Activated CD4-positive, alpha-beta T cell treated with anti-CD3 and anti-CD28 coated beads, Interleukin-2, amount 10 ng/mL, durations not matched to agents 7 days and 5 days (primary cell): ENCODE results near the gene SP2. TPM values are rescaled to one million over a fixed set of nuclear protein-coding genes. Genes with fewer than 3 reads are reported as not detected.

Experiments
- CTCF ChIA-PET: fragments of 350-600 bp; sonication (Branson Sonifier 250); formaldehyde crosslinking; loops from one replicate; lab custom pipeline; 2021; ENCODE audit warnings: antibody characterized with exemption; lab: Charles Lee
- POLR2A ChIA-PET: fragments of 350-600 bp; sonication (Branson Sonifier 250); formaldehyde crosslinking; loops from one replicate; lab custom pipeline; 2021; ENCODE audit warnings: antibody characterized with exemption; lab: Charles Lee
- DNase-seq: peaks from one replicate; pipeline ENCODE4 v3.0.0-alpha.2; 2020
- H3K27ac Mint-ChIP-seq: one replicate; pipeline ENCODE4 v1.8.0; 2021; ENCODE audit warnings: mild to moderate bottlenecking, moderate library complexity, mixed read lengths
- H3K27me3 Mint-ChIP-seq: one replicate; pipeline ENCODE4 v1.8.0; 2021; ENCODE audit warnings: mixed read lengths
- H3K36me3 Mint-ChIP-seq: one replicate; pipeline ENCODE4 v1.8.0; 2021; ENCODE audit warnings: low read depth, mixed read lengths
- H3K4me1 Mint-ChIP-seq: one replicate; pipeline ENCODE4 v1.8.0; 2021; ENCODE audit warnings: mixed read lengths
- H3K4me3 Mint-ChIP-seq: one replicate; pipeline ENCODE4 v1.8.0; 2021; ENCODE audit warnings: mild to moderate bottlenecking, moderate library complexity, mixed read lengths
- H3K9me3 Mint-ChIP-seq: one replicate; pipeline ENCODE4 v1.8.0; 2021; ENCODE audit warnings: mixed read lengths
- total RNA-seq, 2 experiments: library from RNA; stranded (reverse); gene quantifications; one replicate each; pipeline ENCODE4 v1.2.3, GENCODE V29; 2021

Gene SP2
- total RNA-seq, 2 experiments from 2014 or later: 27.6 to 33.8 TPM

GRCh38 chr17:47949946-47950345, 53.9 kb downstream of the SP2 start:
- H3K4me1 Mint-ChIP-seq: peaks cover 31% of the 10 kb centered on the region
- ChIA-PET POLR2A (interaction anchor here (1.9 kb wide), 1 partner anchor 54 kb away, joined by 4 read pairs; the partner anchor contains the start of gene SP2), CTCF (interaction anchor here (0.7 to 10.1 kb wide), 16 partner anchors 8 to 108 kb away, joined by 3 to 142 read pairs (median 5); partner anchors contain the start of genes CDK5RAP3, PNPO and SP6)
- no peak overlapping the region for H3K4me3 Mint-ChIP-seq
- peaks cover 18% of the 10 kb centered on the region for H3K36me3 Mint-ChIP-seq
- H3K9me3 Mint-ChIP-seq: no peaks in the 10 kb centered on the region
- H3K27me3 Mint-ChIP-seq: no peaks in the 10 kb centered on the region
- no peak for DNase-seq
- H3K27ac Mint-ChIP-seq: peak overlapping the region; percentile 75

- H3K9me3 Mint-ChIP-seq: no peaks in the 10 kb centered on the region
- H3K27me3 Mint-ChIP-seq: no peaks in the 10 kb centered on the region
- no peak overlapping the region for H3K27ac Mint-ChIP-seq
- peaks cover 26% of the 10 kb centered on the region for H3K4me1 Mint-ChIP-seq
- H3K36me3 Mint-ChIP-seq: peaks cover 16% of the 10 kb centered on the region
- CTCF ChIA-PET: interaction anchor here (0.7 to 10.1 kb wide), 13 partner anchors 9 to 334 kb away, joined by 3 to 142 read pairs (median 5); partner anchors contain the start of genes CDK5RAP3, PNPO and SP6
- POLR2A ChIA-PET: interaction anchor here (0.6 to 1.9 kb wide), 2 partner anchors 25 to 55 kb away, joined by 4 to 5 read pairs; partner anchors contain the start of gene SP2
- no peak overlapping the region for H3K4me3 Mint-ChIP-seq
- DNase-seq: no peak
Measured at GRCh38 chr17:47950448-47950847, 54.4 kb downstream of the SP2 start.

GRCh38 chr17:47952171-47953021, 56.4 kb downstream of the SP2 start:
- no peak overlapping the region for H3K4me3 Mint-ChIP-seq
- no peaks in the 10 kb centered on the region for H3K9me3 Mint-ChIP-seq
- peaks cover 18% of the 10 kb centered on the region for H3K4me1 Mint-ChIP-seq
- no peak overlapping the region for H3K27ac Mint-ChIP-seq
- H3K36me3 Mint-ChIP-seq: peaks cover 3% of the 10 kb centered on the region
- ChIA-PET POLR2A (no interaction called here), CTCF (interaction anchor here (1.2 to 10.1 kb wide), 4 partner anchors 11 to 26 kb away, joined by 3 to 142 read pairs (median 11); partner anchors contain the start of genes CDK5RAP3 and PNPO)
- H3K27me3 Mint-ChIP-seq: no peaks in the 10 kb centered on the region
- no peak for DNase-seq

- POLR2A ChIA-PET: no interaction called here
- H3K27ac Mint-ChIP-seq: no peak overlapping the region
- CTCF ChIA-PET: interaction anchor here (1.0 to 10.1 kb wide), 4 partner anchors 8 to 123 kb away, joined by 3 to 142 read pairs (median 4); partner anchors contain the start of genes CDK5RAP3, LRRC46 and MRPL10
- no peaks in the 10 kb centered on the region for H3K9me3 Mint-ChIP-seq
- no peak overlapping the region for H3K4me3 Mint-ChIP-seq
- peaks cover 13% of the 10 kb centered on the region for H3K4me1 Mint-ChIP-seq
- DNase-seq: no peak
- no peaks in the 10 kb centered on the region for H3K27me3 Mint-ChIP-seq
- H3K36me3 Mint-ChIP-seq: peaks cover 2% of the 10 kb centered on the region
Measured at GRCh38 chr17:47953909-47954308, 57.9 kb downstream of the SP2 start.

- no peaks in the 10 kb centered on the region for H3K9me3 Mint-ChIP-seq
- no peaks in the 10 kb centered on the region for H3K27me3 Mint-ChIP-seq
- no peak overlapping the region for H3K4me3 Mint-ChIP-seq
- ChIA-PET CTCF (interaction anchor here (0.6 to 10.1 kb wide), 4 partner anchors 7 to 14 kb away, joined by 4 to 142 read pairs (median 22); partner anchors contain the start of genes CDK5RAP3 and PNPO), POLR2A (no interaction called here)
- H3K4me1 Mint-ChIP-seq: no peaks in the 10 kb centered on the region
- no peaks in the 10 kb centered on the region for H3K36me3 Mint-ChIP-seq
- no peak overlapping the region for H3K27ac Mint-ChIP-seq
- DNase-seq: no peak
Measured at GRCh38 chr17:47955497-47956461, 59.7 kb downstream of the SP2 start.

- H3K9me3 Mint-ChIP-seq: no peaks in the 10 kb centered on the region
- ChIA-PET POLR2A (interaction anchor here (0.5 kb wide), 1 partner anchor 1695 kb away, joined by 3 read pairs; no protein-coding TSS in a partner anchor), CTCF (interaction anchor here (0.6 to 5.9 kb wide), 7 partner anchors 9 to 1782 kb away, joined by 3 to 33 read pairs (median 4); partner anchors contain the start of gene CDK5RAP3)
- H3K36me3 Mint-ChIP-seq: no peaks in the 10 kb centered on the region
- no peak overlapping the region for H3K27ac Mint-ChIP-seq
- no peak for DNase-seq
- H3K4me3 Mint-ChIP-seq: no peak overlapping the region
- no peaks in the 10 kb centered on the region for H3K4me1 Mint-ChIP-seq
- H3K27me3 Mint-ChIP-seq: no peaks in the 10 kb centered on the region
Measured at GRCh38 chr17:47956791-47957590, 61.0 kb downstream of the SP2 start.

- Mint-ChIP-seq H3K36me3 (no peaks in the 10 kb centered on the region), H3K4me3 (no peak within 1 kb of the TSS), H3K9me3 (no peaks in the 10 kb centered on the region), H3K4me1 (no peaks in the 10 kb centered on the region), H3K27me3 (no peaks in the 10 kb centered on the region), H3K27ac (no peak within 1 kb of the TSS)
- POLR2A ChIA-PET: no interaction called here
- CTCF ChIA-PET: interaction anchor here (0.6 to 5.9 kb wide), 7 partner anchors 10 to 1783 kb away, joined by 3 to 33 read pairs (median 4); partner anchors contain the start of gene CDK5RAP3
- no peak for DNase-seq
Measured at GRCh38 chr17:47957591-47958490, 61.8 kb downstream of the SP2 start, which contains the start of gene PRR15L. Gene PRR15L, minus strand, starts transcription at chr17:47957883. Its CDS starts 4,649 bp downstream, at chr17:47953234.

GRCh38 chr17:47959825-47960655, 64.0 kb downstream of the SP2 start:
- H3K36me3 Mint-ChIP-seq: no peaks in the 10 kb centered on the region
- POLR2A ChIA-PET: no interaction called here
- DNase-seq: no peak
- H3K4me1 Mint-ChIP-seq: no peaks in the 10 kb centered on the region
- CTCF ChIA-PET: interaction anchor here (1.0 to 5.9 kb wide), 5 partner anchors 10 to 119 kb away, joined by 3 to 33 read pairs (median 5); partner anchors contain the start of genes CDK5RAP3, PNPO and SCRN2
- no peaks in the 10 kb centered on the region for H3K9me3 Mint-ChIP-seq
- no peak overlapping the region for H3K27ac Mint-ChIP-seq
- no peak overlapping the region for H3K4me3 Mint-ChIP-seq
- H3K27me3 Mint-ChIP-seq: no peaks in the 10 kb centered on the region

- H3K9me3 Mint-ChIP-seq: no peaks in the 10 kb centered on the region
- ChIA-PET POLR2A (no interaction called here), CTCF (interaction anchor here (0.8 to 4.1 kb wide), 4 partner anchors 8 to 17 kb away, joined by 4 to 29 read pairs (median 7); partner anchors contain the start of gene CDK5RAP3)
- H3K4me3 Mint-ChIP-seq: no peak overlapping the region
- no peak overlapping the region for H3K27ac Mint-ChIP-seq
- no peaks in the 10 kb centered on the region for H3K27me3 Mint-ChIP-seq
- H3K36me3 Mint-ChIP-seq: no peaks in the 10 kb centered on the region
- no peaks in the 10 kb centered on the region for H3K4me1 Mint-ChIP-seq
- no peak for DNase-seq
Measured at GRCh38 chr17:47961406-47961805, 65.4 kb downstream of the SP2 start.

GRCh38 chr17:47962901-47963300, 66.9 kb downstream of the SP2 start:
- CTCF ChIA-PET: interaction anchor here (2.1 kb wide), 1 partner anchor 16 kb away, joined by 5 read pairs; no protein-coding TSS in a partner anchor
- Mint-ChIP-seq H3K36me3 (no peaks in the 10 kb centered on the region), H3K4me3 (no peak overlapping the region), H3K4me1 (no peaks in the 10 kb centered on the region), H3K27me3 (no peaks in the 10 kb centered on the region), H3K27ac (no peak overlapping the region), H3K9me3 (no peaks in the 10 kb centered on the region)
- no peak for DNase-seq
- POLR2A ChIA-PET: no interaction called here
